Hepatocyte (in vitro differentiated cells): Measurements from ENCODE around the gene AGAP4. TPM values are rescaled to one million over a fixed set of nuclear protein-coding genes. Genes with fewer than 3 reads are reported as not detected.
"Not testable (repeated sequence)": the region's sequence is repeated elsewhere in the genome, so short reads cannot be mapped to it uniquely, and the experiment has no call there.

ENCODE experiments used
- DNase-seq: peaks from one replicate; pipeline ENCODE4 v3.0.0-alpha.2; 2016; ENCODE audit warnings: low spot score
- H2AFZ ChIP-seq: fragments of 200-600 bp; sonication (generic); 2 replicates; pipeline ENCODE4 v1.6.0; 2016; ENCODE audit warnings: antibody characterized with exemption, mild to moderate bottlenecking
- H3K27ac ChIP-seq: fragments of 200-600 bp; sonication (generic); 2 replicates; pipeline ENCODE4 v1.5.1; 2016; ENCODE audit warnings: mild to moderate bottlenecking
- H3K27me3 ChIP-seq: fragments of 200-600 bp; sonication (generic); 2 replicates; pipeline ENCODE4 v1.6.1; 2016
- H3K36me3 ChIP-seq: fragments of 200-600 bp; sonication (generic); replicated peaks from 2 replicates; pipeline ENCODE4 v1.5.1; 2016; ENCODE audit warnings: low read depth; ENCODE audit not compliant: insufficient read depth
- H3K4me1 ChIP-seq: fragments of 200-600 bp; sonication (generic); 2 replicates; pipeline ENCODE4 v1.5.1; 2016; ENCODE audit warnings: mild to moderate bottlenecking, moderate library complexity; ENCODE audit not compliant: insufficient read depth
- H3K4me2 ChIP-seq: fragments of 200-600 bp; sonication (generic); 2 replicates; pipeline ENCODE4 v1.6.0; 2016
- H3K4me3 ChIP-seq: fragments of 200-600 bp; sonication (generic); 2 replicates; pipeline ENCODE4 v1.5.1; 2016; ENCODE audit warnings: mild to moderate bottlenecking
- H3K79me2 ChIP-seq: fragments of 200-600 bp; sonication (generic); 2 replicates; pipeline ENCODE4 v1.6.0; 2017; ENCODE audit warnings: mild to moderate bottlenecking
- H3K9me2 ChIP-seq: fragments of 200-600 bp; sonication (generic); replicated peaks from 2 replicates; pipeline ENCODE4 v1.6.0; 2017; ENCODE audit warnings: mild to moderate bottlenecking; ENCODE audit not compliant: insufficient read depth
- H3K9me3 ChIP-seq: fragments of 200-600 bp; sonication (generic); 2 replicates; pipeline ENCODE4 v1.5.1; 2016; ENCODE audit warnings: low read depth, mild to moderate bottlenecking
- H4K20me1 ChIP-seq: fragments of 200-600 bp; sonication (generic); 2 replicates; pipeline ENCODE4 v1.6.0; 2016; ENCODE audit warnings: mild to moderate bottlenecking; ENCODE audit not compliant: insufficient read depth, poor library complexity, severe bottlenecking
- EZH2 ChIP-seq: fragments of 200-600 bp; sonication (generic); IDR thresholded peaks from 2 replicates; pipeline ENCODE4 v1.6.1; 2016; ENCODE audit warnings: antibody characterized with exemption, mild to moderate bottlenecking, borderline replicate concordance
- EZH2phosphoT487 ChIP-seq: fragments of 200-600 bp; sonication (generic); IDR thresholded peaks from one replicate; pipeline ENCODE4 v1.6.1; 2018; ENCODE audit warnings: antibody characterized with exemption, mild to moderate bottlenecking, low read depth, moderate library complexity; ENCODE audit not compliant: unreplicated experiment, severe bottlenecking
- WGBS: methylation state at CpG from one replicate; pipeline ENCODE4 v1.1.6; 2016; ENCODE audit warnings: low lambda C conversion rate; ENCODE audit errors: missing lambda C conversion rate; 5-methylcytosine and 5-hydroxymethylcytosine counted together
- polyA plus RNA-seq: library from polyadenylated mRNA; unstranded; fragments of >200 nt; fragmentation: Nextera tagmentation; extraction: Ambion mirVana; gene quantifications from 2 replicates; pipeline ENCODE4 v1.2.1, GENCODE V29; 2016
- total RNA-seq: library from RNA; depleted of rRNA; stranded (reverse); fragments of >200 nt; gene quantifications from 2 replicates; pipeline ENCODE4 v1.2.3, GENCODE V29; 2014
- TF ChIP-seq, protein P1 (sequence below): fragments of 200-600 bp; sonication (generic); IDR thresholded peaks from 2 replicates; pipeline ENCODE4 v1.5.1; 2016; ENCODE audit warnings: antibody characterized with exemption, mild to moderate bottlenecking; ENCODE audit not compliant: poor library complexity

The AGAP4 gene
- total and polyA plus RNA-seq, 2 experiments from 2014 or later = 5.6 to 6.4 TPM

DNA sequence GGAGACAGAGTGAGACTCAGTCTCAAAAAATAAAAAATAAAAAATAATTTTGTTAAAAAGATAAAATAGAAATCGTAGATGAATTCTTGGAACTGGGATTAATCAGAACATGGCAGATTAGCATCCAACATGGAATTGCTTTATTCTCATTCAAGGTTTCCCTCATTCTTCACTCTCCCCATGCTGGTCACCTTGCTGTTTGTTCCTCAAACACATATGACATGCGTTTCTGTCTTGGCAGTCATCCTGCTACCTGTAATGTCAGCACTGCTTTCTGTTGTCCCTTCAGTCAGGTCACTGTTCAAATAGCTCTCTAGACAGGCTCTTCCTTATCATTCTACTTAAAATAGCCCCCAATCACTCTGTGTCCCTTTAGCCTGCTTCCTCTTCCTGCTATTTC is 24.4 kb downstream of the AGAP4 start:
- not testable (repeated sequence) for H3K9me3 ChIP-seq
- 94% methylated on average over 1 of the region's 2 CpGs for WGBS

DNA sequence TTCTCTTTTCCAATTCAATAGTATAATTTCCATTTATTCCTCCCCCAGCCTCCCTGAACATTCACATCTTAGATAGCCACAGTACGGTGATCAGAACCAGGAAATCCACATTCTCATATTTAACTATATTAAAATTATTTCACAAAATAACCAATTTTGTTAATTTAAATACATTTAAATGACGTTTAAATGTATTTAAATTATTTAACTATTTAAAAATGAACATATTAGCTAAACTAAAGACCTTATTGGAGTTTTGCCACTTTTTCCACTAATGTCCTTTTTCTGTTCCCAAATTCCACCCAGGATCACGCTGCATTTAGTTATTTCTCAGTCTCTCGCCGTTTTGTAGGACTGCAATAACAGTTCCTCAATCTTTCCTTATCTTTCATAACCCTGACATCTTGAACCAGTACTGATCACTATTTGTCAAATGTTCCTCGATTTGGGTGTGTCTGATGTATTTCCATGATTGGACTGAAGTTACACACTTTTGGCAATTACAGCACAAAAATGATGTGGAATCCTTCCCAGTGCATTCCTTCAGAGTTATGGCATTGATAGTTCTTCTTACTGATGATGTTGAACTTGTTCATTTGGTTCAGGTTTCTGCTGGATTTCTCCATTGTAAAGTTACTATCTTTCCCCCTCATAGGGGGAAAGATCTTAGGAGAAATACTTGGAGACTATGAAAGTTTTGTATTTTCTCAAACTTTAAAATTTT is 27.0 kb downstream of the AGAP4 start:
- not testable (repeated sequence) for H3K4me3 ChIP-seq, H3K4me2 ChIP-seq, DNase-seq, H2AFZ ChIP-seq, H4K20me1 ChIP-seq, H3K27me3 ChIP-seq, H3K79me2 ChIP-seq, H3K36me3 ChIP-seq, H3K27ac ChIP-seq, H3K9me2 ChIP-seq, H3K9me3 ChIP-seq, H3K4me1 ChIP-seq
- WGBS = 92% methylated on average over 6 of the region's 6 CpGs

More for the DNA sequence above, 24.4 kb downstream of the AGAP4 start:
- not testable (repeated sequence) for H3K4me3 ChIP-seq, H3K36me3 ChIP-seq, H2AFZ ChIP-seq, H3K79me2 ChIP-seq, H3K4me2 ChIP-seq, H3K4me1 ChIP-seq, H4K20me1 ChIP-seq, H3K27ac ChIP-seq, DNase-seq, H3K9me2 ChIP-seq, H3K27me3 ChIP-seq

DNA sequence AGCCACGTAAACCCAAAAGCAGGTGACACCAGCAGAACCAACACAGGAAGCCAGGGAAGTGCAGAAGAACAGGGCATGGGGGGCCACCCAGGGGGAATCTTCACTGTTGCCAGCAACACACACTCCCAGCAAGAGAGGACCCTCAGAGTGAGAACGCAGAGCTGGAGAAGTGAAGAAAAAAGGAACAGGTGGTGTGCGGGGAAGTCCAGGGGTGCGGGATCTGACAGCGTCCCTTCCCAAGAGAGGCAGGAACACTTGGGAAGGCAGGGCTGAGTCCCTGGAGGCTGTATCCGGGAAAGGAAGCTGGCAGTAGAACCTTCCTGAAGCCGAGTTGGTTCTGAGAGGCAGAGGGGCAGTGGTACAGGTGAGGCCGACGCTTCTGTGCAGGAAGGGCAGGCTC is 27.7 kb downstream of the AGAP4 start:
- Histone ChIP-seq H3K9me2 (no peaks in the 10 kb centered on the region), H3K4me1 (no peaks in the 10 kb centered on the region), H3K4me2 (no peak overlapping the region), H3K27ac (no peak overlapping the region), H3K79me2 (no peaks in the 10 kb centered on the region), H4K20me1 (no peaks in the 10 kb centered on the region), H3K36me3 (no peaks in the 10 kb centered on the region), H3K27me3 (no peaks in the 10 kb centered on the region), H3K4me3 (no peak overlapping the region), H2AFZ (no peak overlapping the region), H3K9me3 (no peaks in the 10 kb centered on the region)
- TF ChIP-seq, protein P1, sequence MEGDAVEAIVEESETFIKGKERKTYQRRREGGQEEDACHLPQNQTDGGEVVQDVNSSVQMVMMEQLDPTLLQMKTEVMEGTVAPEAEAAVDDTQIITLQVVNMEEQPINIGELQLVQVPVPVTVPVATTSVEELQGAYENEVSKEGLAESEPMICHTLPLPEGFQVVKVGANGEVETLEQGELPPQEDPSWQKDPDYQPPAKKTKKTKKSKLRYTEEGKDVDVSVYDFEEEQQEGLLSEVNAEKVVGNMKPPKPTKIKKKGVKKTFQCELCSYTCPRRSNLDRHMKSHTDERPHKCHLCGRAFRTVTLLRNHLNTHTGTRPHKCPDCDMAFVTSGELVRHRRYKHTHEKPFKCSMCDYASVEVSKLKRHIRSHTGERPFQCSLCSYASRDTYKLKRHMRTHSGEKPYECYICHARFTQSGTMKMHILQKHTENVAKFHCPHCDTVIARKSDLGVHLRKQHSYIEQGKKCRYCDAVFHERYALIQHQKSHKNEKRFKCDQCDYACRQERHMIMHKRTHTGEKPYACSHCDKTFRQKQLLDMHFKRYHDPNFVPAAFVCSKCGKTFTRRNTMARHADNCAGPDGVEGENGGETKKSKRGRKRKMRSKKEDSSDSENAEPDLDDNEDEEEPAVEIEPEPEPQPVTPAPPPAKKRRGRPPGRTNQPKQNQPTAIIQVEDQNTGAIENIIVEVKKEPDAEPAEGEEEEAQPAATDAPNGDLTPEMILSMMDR = no peak
- TF ChIP-seq EZH2 = no peak
- no peak for TF ChIP-seq EZH2phosphoT487
- WGBS = 84% methylated on average over 9 of the region's 9 CpGs
- DNase-seq = no peak

DNA sequence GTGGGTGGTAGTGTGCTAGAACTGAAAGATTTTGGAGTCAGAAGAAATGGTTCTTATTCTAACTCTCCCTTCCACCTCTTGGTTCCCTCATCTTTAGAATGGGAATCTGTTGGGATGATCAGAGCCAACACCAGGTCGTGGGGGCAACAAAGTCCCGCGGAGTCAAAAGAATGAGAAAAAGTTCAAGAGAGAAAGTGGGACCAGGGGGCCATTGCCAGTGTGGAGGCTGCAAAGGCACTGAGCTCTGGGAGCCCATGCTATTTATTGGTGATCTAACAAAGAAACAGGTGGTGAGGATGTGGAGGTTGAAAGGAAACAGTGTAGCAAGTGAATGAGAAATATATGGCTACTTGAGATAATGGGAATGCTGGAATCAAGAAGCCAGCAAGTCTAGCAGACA is 29.4 kb downstream of the AGAP4 start:
- no peak for DNase-seq
- no peak overlapping the region for H2AFZ ChIP-seq
- H3K4me2 ChIP-seq = no peak overlapping the region
- no peak for TF ChIP-seq EZH2phosphoT487
- TF ChIP-seq EZH2 = no peak
- TF ChIP-seq, protein P1 = no peak
- H3K27ac ChIP-seq = no peak overlapping the region
- no peaks in the 10 kb centered on the region for H4K20me1 ChIP-seq
- no peaks in the 10 kb centered on the region for H3K9me2 ChIP-seq
- no peaks in the 10 kb centered on the region for H3K79me2 ChIP-seq
- WGBS = 96% methylated on average over 3 of the region's 3 CpGs
- no peaks in the 10 kb centered on the region for H3K36me3 ChIP-seq
- H3K4me3 ChIP-seq = no peak overlapping the region
- H3K27me3 ChIP-seq = no peaks in the 10 kb centered on the region
- no peaks in the 10 kb centered on the region for H3K4me1 ChIP-seq
- H3K9me3 ChIP-seq = no peaks in the 10 kb centered on the region
